ENCODE data around the gene SNX4.

Gene SNX4

GRCh38 chr3:125428216-125428830, 91.7 kb downstream of the SNX4 start:
- Histone ChIP-seq H3K9me3 (replicated peaks; ENCODE audit: insufficient read depth, low read length) (no peaks in the 10 kb centered on the region), H3K27me3 (replicated peaks; ENCODE audit: insufficient read depth, low read length) (no peaks in the 10 kb centered on the region), H3K36me3 (replicated peaks; ENCODE audit: insufficient read depth, low read length) (no peaks in the 10 kb centered on the region), H3K4me1 (ENCODE audit: low read length) (no peaks in the 10 kb centered on the region), H3K4me3 (ENCODE audit: low read length) (no peak overlapping the region), H3K9ac (ENCODE audit: low read length) (no peak overlapping the region), H3K79me2 (ENCODE audit: low read length) (no peaks in the 10 kb centered on the region), H3F3A (ENCODE audit: insufficient read depth, low read length) (no peaks in the 10 kb centered on the region), H3K27ac (ENCODE audit: low read length) (no peak overlapping the region), H2AFZ (ENCODE audit: low read length) (no peak overlapping the region), H3K4me2 (ENCODE audit: low read depth, low read length) (no peak overlapping the region), H4K20me1 (ENCODE audit: insufficient read depth, low read length) (no peaks in the 10 kb centered on the region), H3K9me2 (replicated peaks; ENCODE audit: insufficient read depth, low read length) (no peaks in the 10 kb centered on the region)
- TF ChIP-seq EZH2phosphoT487 (IDR thresholded peaks at IDR 0.05; ENCODE audit: low read length) (no peak), EZH2 (optimal IDR thresholded peaks at IDR 0.05; ENCODE audit: low read depth, low read length) (no peak)
- TF ChIP-seq, protein P1, sequence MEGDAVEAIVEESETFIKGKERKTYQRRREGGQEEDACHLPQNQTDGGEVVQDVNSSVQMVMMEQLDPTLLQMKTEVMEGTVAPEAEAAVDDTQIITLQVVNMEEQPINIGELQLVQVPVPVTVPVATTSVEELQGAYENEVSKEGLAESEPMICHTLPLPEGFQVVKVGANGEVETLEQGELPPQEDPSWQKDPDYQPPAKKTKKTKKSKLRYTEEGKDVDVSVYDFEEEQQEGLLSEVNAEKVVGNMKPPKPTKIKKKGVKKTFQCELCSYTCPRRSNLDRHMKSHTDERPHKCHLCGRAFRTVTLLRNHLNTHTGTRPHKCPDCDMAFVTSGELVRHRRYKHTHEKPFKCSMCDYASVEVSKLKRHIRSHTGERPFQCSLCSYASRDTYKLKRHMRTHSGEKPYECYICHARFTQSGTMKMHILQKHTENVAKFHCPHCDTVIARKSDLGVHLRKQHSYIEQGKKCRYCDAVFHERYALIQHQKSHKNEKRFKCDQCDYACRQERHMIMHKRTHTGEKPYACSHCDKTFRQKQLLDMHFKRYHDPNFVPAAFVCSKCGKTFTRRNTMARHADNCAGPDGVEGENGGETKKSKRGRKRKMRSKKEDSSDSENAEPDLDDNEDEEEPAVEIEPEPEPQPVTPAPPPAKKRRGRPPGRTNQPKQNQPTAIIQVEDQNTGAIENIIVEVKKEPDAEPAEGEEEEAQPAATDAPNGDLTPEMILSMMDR (IDR thresholded peaks at IDR 0.05; ENCODE audit: low read length): no peak
- DNase-seq: no peak

- Histone ChIP-seq H3K4me3 (ENCODE audit: low read length) (no peak overlapping the region), H3K9me2 (replicated peaks; ENCODE audit: insufficient read depth, low read length) (no peaks in the 10 kb centered on the region), H4K20me1 (ENCODE audit: insufficient read depth, low read length) (no peaks in the 10 kb centered on the region), H3K27ac (ENCODE audit: low read length) (no peak overlapping the region), H3K36me3 (replicated peaks; ENCODE audit: insufficient read depth, low read length) (no peaks in the 10 kb centered on the region), H3K27me3 (replicated peaks; ENCODE audit: insufficient read depth, low read length) (no peaks in the 10 kb centered on the region), H3K4me2 (ENCODE audit: low read depth, low read length) (no peak overlapping the region), H3K4me1 (ENCODE audit: low read length) (no peaks in the 10 kb centered on the region), H2AFZ (ENCODE audit: low read length) (no peak overlapping the region), H3K79me2 (ENCODE audit: low read length) (no peaks in the 10 kb centered on the region), H3K9ac (ENCODE audit: low read length) (no peak overlapping the region), H3F3A (ENCODE audit: insufficient read depth, low read length) (no peaks in the 10 kb centered on the region), H3K9me3 (replicated peaks; ENCODE audit: insufficient read depth, low read length) (no peaks in the 10 kb centered on the region)
- no peak for DNase-seq
- TF ChIP-seq EZH2 (optimal IDR thresholded peaks at IDR 0.05; ENCODE audit: low read depth, low read length): no peak
- no peak for TF ChIP-seq EZH2phosphoT487 (IDR thresholded peaks at IDR 0.05; ENCODE audit: low read length)
- TF ChIP-seq, protein P1 (IDR thresholded peaks at IDR 0.05; ENCODE audit: low read length): no peak
Measured at GRCh38 chr3:125418306-125418705, 101.7 kb downstream of the SNX4 start.

DNA sequence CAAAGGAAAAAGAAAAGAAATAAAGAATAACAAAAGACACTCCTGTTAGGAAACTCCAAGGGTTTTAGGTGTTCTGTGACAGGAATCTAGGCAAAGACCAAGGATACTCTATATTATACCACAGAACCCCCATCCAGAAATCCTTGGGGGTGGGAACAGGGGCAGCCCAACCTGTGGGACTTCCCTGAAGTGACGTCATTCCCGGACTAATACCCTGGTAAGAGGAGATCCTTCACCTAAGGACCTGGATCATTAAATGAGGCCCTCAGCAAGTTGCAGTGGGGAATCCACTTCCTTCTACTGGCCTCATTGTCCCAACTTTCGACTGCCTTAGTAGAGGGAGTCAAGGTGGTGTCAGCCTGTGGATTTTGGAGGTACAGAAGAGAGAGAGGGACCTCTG, 103.8 kb downstream of the SNX4 start:
- Histone ChIP-seq H3K27ac (ENCODE audit: low read length) (no peak overlapping the region), H3K4me1 (ENCODE audit: low read length) (no peaks in the 10 kb centered on the region), H3K9me3 (replicated peaks; ENCODE audit: insufficient read depth, low read length) (no peaks in the 10 kb centered on the region), H3K4me3 (ENCODE audit: low read length) (no peak overlapping the region), H3K36me3 (replicated peaks; ENCODE audit: insufficient read depth, low read length) (no peaks in the 10 kb centered on the region), H3K4me2 (ENCODE audit: low read depth, low read length) (no peak overlapping the region), H3K9me2 (replicated peaks; ENCODE audit: insufficient read depth, low read length) (no peaks in the 10 kb centered on the region), H3K79me2 (ENCODE audit: low read length) (no peaks in the 10 kb centered on the region), H3K27me3 (replicated peaks; ENCODE audit: insufficient read depth, low read length) (no peaks in the 10 kb centered on the region), H4K20me1 (ENCODE audit: insufficient read depth, low read length) (no peaks in the 10 kb centered on the region), H2AFZ (ENCODE audit: low read length) (no peak overlapping the region), H3K9ac (ENCODE audit: low read length) (no peak overlapping the region), H3F3A (ENCODE audit: insufficient read depth, low read length) (no peaks in the 10 kb centered on the region)
- DNase-seq: no peak
- TF ChIP-seq EZH2phosphoT487 (IDR thresholded peaks at IDR 0.05; ENCODE audit: low read length) (no peak), EZH2 (optimal IDR thresholded peaks at IDR 0.05; ENCODE audit: low read depth, low read length) (no peak)
- TF ChIP-seq, protein P1 (IDR thresholded peaks at IDR 0.05; ENCODE audit: low read length): no peak

Measured in MM.1S (cell line).